HG03103 (cell line): ENCODE data around the gene CDAN1.

Source experiments
- ATAC-seq: cut with Tn5 transposase; IDR thresholded peaks from one replicate; pipeline ENCODE4 v1.9.1; 2021; ENCODE audit warnings: low read depth; ENCODE audit not compliant: unreplicated experiment

Gene CDAN1

DNA sequence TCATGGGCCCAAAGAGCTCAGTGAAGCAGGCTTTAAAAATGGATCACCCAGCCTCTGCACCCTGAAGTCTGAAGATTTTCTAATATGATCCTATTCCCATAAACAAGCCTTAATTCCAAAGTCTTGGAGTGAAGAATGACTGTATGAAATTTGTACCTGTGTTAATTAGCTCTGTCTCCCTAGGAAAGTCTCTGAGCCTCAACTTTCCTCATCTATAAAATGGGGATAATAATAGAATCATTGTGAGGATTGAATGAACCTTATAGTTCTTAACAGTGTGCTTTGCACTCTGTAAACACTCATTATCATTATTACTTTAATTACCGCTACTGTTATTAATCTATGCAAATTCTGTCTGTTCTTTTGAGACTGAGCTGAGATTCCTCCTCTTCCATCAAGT, 61.9 kb downstream of the CDAN1 start:
- no peak for ATAC-seq

DNA sequence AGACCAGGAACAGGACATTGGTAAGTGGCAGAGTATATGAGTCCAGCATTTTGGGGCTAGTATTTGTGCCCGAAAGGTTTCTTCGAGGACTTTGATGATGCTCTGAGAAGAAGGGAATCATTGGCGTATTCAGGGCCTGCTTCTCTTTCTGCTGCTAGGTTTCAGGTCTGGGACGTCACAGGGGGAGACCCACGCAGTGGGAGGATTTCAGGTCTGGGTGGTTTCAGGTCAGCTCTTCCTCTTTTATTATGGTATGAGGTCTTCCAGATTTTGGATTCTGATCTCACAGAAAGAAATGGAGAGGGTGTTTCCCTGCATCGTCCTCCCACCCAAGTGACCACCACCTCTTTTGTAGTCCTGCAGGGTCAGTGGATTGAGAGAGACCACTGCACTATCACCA, 62.5 kb downstream of the CDAN1 start:
- no peak for ATAC-seq
